ENCODE results near the gene WDR13. TPM values are rescaled to one million over a fixed set of nuclear protein-coding genes. Genes with fewer than 3 reads are reported as not detected.

WDR13 gene
- total and polyA plus RNA-seq, 4 donors = 25.4 to 73.7 (median 38.5) TPM

- TF ChIP-seq MAX (IDR thresholded peaks at IDR 0.05) (peak; percentile 37), REST (IDR thresholded peaks at IDR 0.05) (no peak), RXRA (IDR thresholded peaks at IDR 0.05) (peak; percentile 13 to 42), ATF3 (IDR thresholded peaks at IDR 0.05) (no peak), FOXA2 (IDR thresholded peaks at IDR 0.05) (no peak), RAD21 (IDR thresholded peaks at IDR 0.05) (no peak), FOXA1 (IDR thresholded peaks at IDR 0.05) (no peak)
Observed at GRCh38 chrX:48591255-48591791, 6.0 kb upstream of the WDR13 start (continued).

- H3K4me3 ChIP-seq (ENCODE audit: low read depth in 1 of 3, low read length in 3 of 3) = no peak overlapping the region
- no peak overlapping the region for H3K9ac ChIP-seq (ENCODE audit: low read depth in 1 of 2, low read length in 2 of 2)
- WGBS = 83% methylated on average over 5 of the region's 5 CpGs
- peaks cover 0 to 3% (median 1%) of the 10 kb centered on the region in 4 donors for H3K4me1 ChIP-seq (ENCODE audit: control insufficient read depth in 4 of 4, insufficient read depth in 4 of 4, low read length in 3 of 4)
- no peak for DNase-seq (ENCODE audit: low spot score)
- no peak for TF ChIP-seq RAD21 (IDR thresholded peaks at IDR 0.05)
- no peak for TF ChIP-seq NR2F2 (IDR thresholded peaks at IDR 0.05)
- no peak for TF ChIP-seq HNF4G (IDR thresholded peaks at IDR 0.05)
- no peak for TF ChIP-seq FOXA1 (IDR thresholded peaks at IDR 0.05)
- no peak for TF ChIP-seq ZBTB33 (IDR thresholded peaks at IDR 0.05)
- no peak for TF ChIP-seq TAF1 (conservative IDR thresholded peaks at IDR 0.05)
- TF ChIP-seq EGR1 (IDR thresholded peaks at IDR 0.05; ENCODE audit: low read depth in 2 of 2) = no peak
- no peak for TF ChIP-seq RXRA (IDR thresholded peaks at IDR 0.05)
- TF ChIP-seq ATF3 (IDR thresholded peaks at IDR 0.05) = no peak
- no peak for TF ChIP-seq HNF4A (conservative IDR thresholded peaks at IDR 0.05)
- no peak for TF ChIP-seq SP1 (IDR thresholded peaks at IDR 0.05)
- no peak for TF ChIP-seq CTCF (IDR thresholded peaks at IDR 0.05; ENCODE audit: low read depth, low read length, missing input control)
- no peak for TF ChIP-seq MAX (IDR thresholded peaks at IDR 0.05)
- H3K27ac ChIP-seq (ENCODE audit: low read depth in 1 of 2, low read length in 2 of 2) = no peak overlapping the region
- H3K27me3 ChIP-seq (ENCODE audit: control insufficient read depth in 4 of 4, insufficient read depth in 4 of 4, low read length in 3 of 4) = no peaks in the 10 kb centered on the region
- H3K36me3 ChIP-seq (ENCODE audit: control insufficient read depth in 4 of 4, insufficient read depth in 3 of 4, low read depth in 1 of 4, low read length in 3 of 4) = no peaks in the 10 kb centered on the region
- H3K9me3 ChIP-seq (ENCODE audit: control insufficient read depth in 4 of 4, low read length in 3 of 4) = no peaks in the 10 kb centered on the region
Observed at GRCh38 chrX:48592971-48593370, 4.3 kb upstream of the WDR13 start.

Data from liver (tissue), 9 donors.